K562 (cell line): Measurements from ENCODE around the gene NREP. TPM values are rescaled to one million over a fixed set of nuclear protein-coding genes. Genes with fewer than 3 reads are reported as not detected.
A peak's percentile ranks its signal among the peaks of the same experiment; 100 is the strongest.

Experiments used
- ATAC-seq: fragments of 200-7000 bp; cut with Tn5 transposase; 3 replicates; pipeline ENCODE4 v1.9.1; 2020; ENCODE audit warnings: moderate library complexity
- BruUV-seq: library from RNA; stranded (reverse); fragments of 400-500 nt; replicated peaks from 2 replicates; lab custom pipeline; 2021; lab: Mats Ljungman, UMichigan
- CTCF ChIA-PET: fragments of 300-600 bp; formaldehyde crosslinking; extraction: SDS; loops from one replicate; lab custom pipeline; 2021; ENCODE audit warnings: low intra/inter-chr PET ratio; lab: Yijun Ruan, JAX
- POLR2A ChIA-PET: fragments of 300-600, 350-650 bp; sonication (Branson Sonifier 250); formaldehyde crosslinking; extraction: SDS; loops from one replicate; lab custom pipeline; 2021; ENCODE audit warnings: antibody characterized with exemption, inconsistent platforms; lab: Yijun Ruan, JAX
- DNase-seq, 4 experiments: peaks; one replicate each; pipeline versions ENCODE4 v3.0.0 to v3.0.0-alpha.2; 2011 to 2018; ENCODE audit warnings: low spot score in 3 of 4, mixed read lengths in 3 of 4; ENCODE audit errors: extremely low read depth in 1 of 4
- FAIRE-seq: peaks from 2 replicates; lab custom pipeline; 2011; peaks lifted over from hg19 to GRCh38; lab: Jason Lieb, UNC
- H2AFZ ChIP-seq: 2 replicates; pipeline ENCODE4 v1.6.0; 2011; ENCODE audit warnings: low read depth, low read length, control low read depth, inconsistent platforms
- H3K27ac ChIP-seq: fragments of 200-600 bp; 3 replicates; pipeline ENCODE4 v1.8.0; 2011; ENCODE audit warnings: low read depth, mild to moderate bottlenecking, control low read depth, inconsistent platforms, low read length, moderate library complexity, mixed read lengths; ENCODE audit errors: extremely low read depth
- H3K27me3 ChIP-seq, 2 experiments: fragments of 300-600 bp in 1 of 2; 2 replicates in 1 of 2; 3 replicates in 1 of 2; pipeline versions ENCODE4 v1.6.0 to v1.8.0; 2011; ENCODE audit warnings: inconsistent platforms in 2 of 2, low read length in 2 of 2, mild to moderate bottlenecking in 1 of 2, mixed read lengths in 1 of 2, moderate library complexity in 1 of 2; ENCODE audit not compliant: control insufficient read depth in 2 of 2, insufficient read depth in 2 of 2
- H3K36me3 ChIP-seq: fragments of 300-600 bp; 3 replicates; pipeline ENCODE4 v1.8.0; 2011; ENCODE audit warnings: mild to moderate bottlenecking, low read length, inconsistent platforms; ENCODE audit not compliant: control insufficient read depth, insufficient read depth
- H3K4me1 ChIP-seq, 2 experiments: fragments of 200-600 bp in 1 of 2; replicated peaks in 1 of 2; 2 replicates in 1 of 2; 3 replicates in 1 of 2; pipeline versions ENCODE4 v1.5.1 to v1.8.0; 2011; ENCODE audit warnings: inconsistent platforms in 2 of 2, low read length in 2 of 2, mild to moderate bottlenecking in 1 of 2, mixed read lengths in 1 of 2, moderate library complexity in 1 of 2; ENCODE audit not compliant: control insufficient read depth in 2 of 2, insufficient read depth in 2 of 2
- H3K4me2 ChIP-seq: 2 replicates; pipeline ENCODE4 v1.6.1; 2011; ENCODE audit warnings: low read length, control low read depth, inconsistent platforms, mixed read lengths; ENCODE audit not compliant: insufficient read depth
- H3K4me3 ChIP-seq: fragments of 200-600 bp; sonication (generic), shearing (Covaris generic); 2 replicates; pipeline ENCODE4 v1.5.1; 2016; ENCODE audit warnings: control low read depth, inconsistent platforms
- H3K79me2 ChIP-seq: fragments of 200-600 bp; 3 replicates; pipeline ENCODE4 v1.8.0; 2011; ENCODE audit warnings: low read length, inconsistent platforms; ENCODE audit not compliant: control insufficient read depth, insufficient read depth
- H3K9ac ChIP-seq, 2 experiments: 2 replicates each; pipeline versions ENCODE4 v1.6.0 to v1.6.1; 2011; ENCODE audit warnings: low read depth in 2 of 2, low read length in 2 of 2, control low read depth in 1 of 2, inconsistent platforms in 1 of 2, mild to moderate bottlenecking in 1 of 2, mixed read lengths in 1 of 2; ENCODE audit not compliant: insufficient read depth in 1 of 2
- H3K9me1 ChIP-seq: one replicate; pipeline ENCODE4 v1.6.0; 2011; ENCODE audit warnings: inconsistent platforms, mild to moderate bottlenecking, low read length, moderate library complexity; ENCODE audit not compliant: control insufficient read depth, insufficient read depth
- H3K9me3 ChIP-seq: replicated peaks from 2 replicates; pipeline ENCODE4 v1.5.1; 2011; ENCODE audit warnings: low read depth, low read length, inconsistent platforms; ENCODE audit not compliant: control insufficient read depth, insufficient read depth
- H4K20me1 ChIP-seq: replicated peaks from 2 replicates; pipeline ENCODE4 v1.6.1; 2011; ENCODE audit warnings: low read length, inconsistent platforms, mixed read lengths; ENCODE audit not compliant: control insufficient read depth, insufficient read depth
- C11orf30 ChIP-seq: fragments of 450-650 bp; IDR thresholded peaks from 2 replicates; pipeline ENCODE4 v1.6.1; 2016; ENCODE audit warnings: low read depth, mild to moderate bottlenecking
- HNRNPL ChIP-seq: fragments of 200-400 bp; formaldehyde crosslinking; IDR thresholded peaks from 2 replicates; pipeline ENCODE4 v1.6.1; 2017; ENCODE audit warnings: low read depth, mild to moderate bottlenecking, low read length
- ILK ChIP-seq: fragments of 450-650 bp; IDR thresholded peaks from 2 replicates; pipeline ENCODE4 v1.6.1; 2016; ENCODE audit warnings: missing genetic modification characterization, low read depth, mild to moderate bottlenecking, missing compliant biosample characterization, moderate library complexity, borderline replicate concordance
- KDM2B ChIP-seq: fragments of 250-450 bp; sonication (Bioruptor Pico); IDR thresholded peaks from 2 replicates; pipeline ENCODE4 v1.8.0; 2021; ENCODE audit warnings: mild to moderate bottlenecking, moderate library complexity
- NFIX ChIP-seq: fragments of 250-450 bp; sonication (Bioruptor Pico); IDR thresholded peaks from 2 replicates; pipeline ENCODE4 v1.4.0; 2020; ENCODE audit warnings: low read depth, mild to moderate bottlenecking, moderate library complexity
- NFYB ChIP-seq: IDR thresholded peaks from 2 replicates; pipeline ENCODE4 v1.6.1; 2011; ENCODE audit warnings: mild to moderate bottlenecking, moderate library complexity; ENCODE audit not compliant: insufficient read length; ENCODE audit errors: extremely low read depth
- PHB ChIP-seq: fragments of 250-450 bp; sonication (Bioruptor Pico); IDR thresholded peaks from 2 replicates; pipeline ENCODE4 v1.5.0; 2021
- PML ChIP-seq: IDR thresholded peaks from 2 replicates; pipeline ENCODE4 v1.6.1; 2012; ENCODE audit warnings: low read length, inconsistent platforms
- PRMT5 ChIP-seq: sonication (generic); formaldehyde crosslinking; IDR thresholded peaks from 2 replicates; pipeline ENCODE4 v1.5.0; 2020; ENCODE audit warnings: missing genetic modification reagents
- RB1 ChIP-seq: fragments of 450-650 bp; IDR thresholded peaks from 2 replicates; pipeline ENCODE4 v1.6.1; 2017; ENCODE audit warnings: low read depth, mild to moderate bottlenecking
- RHOXF2B ChIP-seq: fragments of 250-450 bp; sonication (Bioruptor Pico); conservative IDR thresholded peaks from 2 replicates; pipeline ENCODE4 v1.5.1; 2021
- SREBF2 ChIP-seq: sonication (generic); formaldehyde crosslinking; IDR thresholded peaks from 2 replicates; pipeline ENCODE4 v1.4.0; 2020; ENCODE audit warnings: mild to moderate bottlenecking, missing genetic modification reagents
- TCF7L2 ChIP-seq: fragments of 150-350 bp; IDR thresholded peaks from 2 replicates; pipeline ENCODE4 v1.6.1; 2016; ENCODE audit warnings: low read depth, mild to moderate bottlenecking, low read length, moderate library complexity
- TFAM ChIP-seq: fragments of 250-450 bp; sonication (Bioruptor Pico); conservative IDR thresholded peaks from 2 replicates; pipeline ENCODE4 v1.5.0; 2021; ENCODE audit warnings: mild to moderate bottlenecking, moderate library complexity
- TRIM24 ChIP-seq, 2 experiments: fragments of 450-650 bp; IDR thresholded peaks; 2 replicates each; pipeline ENCODE4 v1.6.1; 2016
- ZNF785 ChIP-seq: fragments of 250-450 bp; sonication (Bioruptor Pico); IDR thresholded peaks from 2 replicates; pipeline ENCODE4 v1.4.0; 2020; ENCODE audit warnings: mild to moderate bottlenecking
- WGBS: fragments of 100-300 bp; shearing (Covaris generic); methylation state at CpG from one replicate; pipeline ENCODE4 v1.1.6; 2016; ENCODE audit warnings: low coverage, mixed read lengths; ENCODE audit not compliant: insufficient coverage; ENCODE audit errors: missing lambda C conversion rate; 5-methylcytosine and 5-hydroxymethylcytosine counted together
- in situ Hi-C: fragments of 300-500 bp; cut with MboI; formaldehyde crosslinking; loops from 4 replicates; pipeline ENCODE4 v1.15.0; 2018; ENCODE audit warnings: inconsistent platforms, mixed read lengths
- intact Hi-C: fragments of 100-400 bp; cut with micrococcal nuclease; formaldehyde crosslinking; loops from 2 replicates; pipeline ENCODE4 v1.14.2; 2022
- polyA plus RNA-seq, 8 experiments: library from polyadenylated mRNA; depleted of rRNA in 4 of 8; stranded (reverse) in 5 of 8; unstranded in 3 of 8; fragments of >200 nt; fragmentation: Nextera tagmentation in 2 of 8; fragmentation: Illumina TruSeq in 1 of 8; extraction: Ambion mirVana in 2 of 8; extraction: Trizol in 1 of 8; gene quantifications; 2 replicates each; pipeline versions ENCODE4 v1.2.1 to v1.2.3, GENCODE V29; 2011 to 2014; ENCODE audit warnings: inconsistent platforms in 1 of 8, missing spikeins in 1 of 8
- total RNA-seq, 7 experiments: library from RNA; depleted of rRNA in 6 of 7; stranded (reverse); fragments of >200 nt in 6 of 7; fragmentation: Illumina TruSeq in 2 of 7; extraction: Trizol in 2 of 7; gene quantifications; 2 replicates each; pipeline versions ENCODE4 v1.2.1 to v1.2.3, GENCODE V29; 2011 to 2021; ENCODE audit warnings: low replicate concordance in 1 of 7
- TF ChIP-seq, protein P1 (sequence below): fragments of 450-650 bp; formaldehyde crosslinking; IDR thresholded peaks from 2 replicates; pipeline ENCODE4 v1.4.0; 2022; ENCODE audit warnings: missing genetic modification characterization
- TF ChIP-seq, protein P2 (sequence below): fragments of 250-450 bp; sonication (Bioruptor Pico); IDR thresholded peaks from 2 replicates; pipeline ENCODE4 v1.4.0; 2020; ENCODE audit warnings: mild to moderate bottlenecking
- TF ChIP-seq, protein P3 (sequence below), 2 experiments: fragments of 250-450 bp in 1 of 2; fragments of 450-650 bp in 1 of 2; sonication (Bioruptor Pico) in 1 of 2; IDR thresholded peaks; 2 replicates each; pipeline versions ENCODE4 v1.6.1 to v1.8.0; 2016 to 2021; ENCODE audit warnings: mild to moderate bottlenecking in 2 of 2, moderate library complexity in 2 of 2, missing compliant biosample characterization in 1 of 2, missing genetic modification characterization in 1 of 2

NREP gene
- total and polyA plus RNA-seq, 9 of the 15 experiments (the other 6 are each of a cell fraction or from before 2014, with no cell fraction given): 0.08 to 0.58 (median 0.23) TPM; not detected in 1

DNA sequence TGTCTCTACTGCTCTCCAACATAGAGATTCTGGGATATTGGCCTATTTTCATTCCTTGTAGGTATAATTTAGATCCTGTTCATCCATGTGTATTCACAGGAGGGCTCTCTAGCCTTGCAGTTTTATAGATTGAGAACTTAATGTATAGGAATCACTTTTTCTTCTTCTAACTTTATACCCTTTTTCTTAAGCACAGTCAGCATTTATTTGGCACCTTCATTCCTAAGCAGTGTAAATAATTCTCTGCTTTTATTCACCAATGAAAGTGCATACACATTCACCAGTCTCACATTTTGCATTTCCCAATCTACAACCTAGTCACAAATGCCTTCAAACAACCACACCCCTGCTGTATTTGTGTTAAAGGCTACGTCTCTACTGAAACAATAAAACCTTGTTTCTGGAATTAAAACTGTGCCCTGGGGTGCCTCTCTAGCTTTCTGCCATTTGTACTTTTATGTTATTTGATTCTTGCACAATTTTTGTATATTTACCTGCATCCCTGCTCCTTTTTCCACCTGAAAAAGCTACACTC is 49.3 kb downstream of the NREP start (continued):
- peak; percentile 47; the same call in 1 of the 2 replicates for TF ChIP-seq C11orf30
- no peak for TF ChIP-seq NFYB
- no peak for TF ChIP-seq RB1
- TF ChIP-seq ILK (tag): no peak
- no peak for TF ChIP-seq PHB (CRISPR knock-in tag)
- TF ChIP-seq, protein P1, sequence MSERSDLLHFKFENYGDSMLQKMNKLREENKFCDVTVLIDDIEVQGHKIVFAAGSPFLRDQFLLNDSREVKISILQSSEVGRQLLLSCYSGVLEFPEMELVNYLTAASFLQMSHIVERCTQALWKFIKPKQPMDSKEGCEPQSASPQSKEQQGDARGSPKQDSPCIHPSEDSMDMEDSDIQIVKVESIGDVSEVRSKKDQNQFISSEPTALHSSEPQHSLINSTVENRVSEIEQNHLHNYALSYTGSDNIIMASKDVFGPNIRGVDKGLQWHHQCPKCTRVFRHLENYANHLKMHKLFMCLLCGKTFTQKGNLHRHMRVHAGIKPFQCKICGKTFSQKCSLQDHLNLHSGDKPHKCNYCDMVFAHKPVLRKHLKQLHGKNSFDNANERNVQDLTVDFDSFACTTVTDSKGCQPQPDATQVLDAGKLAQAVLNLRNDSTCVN (CRISPR knock-in tag): no peak

DNA sequence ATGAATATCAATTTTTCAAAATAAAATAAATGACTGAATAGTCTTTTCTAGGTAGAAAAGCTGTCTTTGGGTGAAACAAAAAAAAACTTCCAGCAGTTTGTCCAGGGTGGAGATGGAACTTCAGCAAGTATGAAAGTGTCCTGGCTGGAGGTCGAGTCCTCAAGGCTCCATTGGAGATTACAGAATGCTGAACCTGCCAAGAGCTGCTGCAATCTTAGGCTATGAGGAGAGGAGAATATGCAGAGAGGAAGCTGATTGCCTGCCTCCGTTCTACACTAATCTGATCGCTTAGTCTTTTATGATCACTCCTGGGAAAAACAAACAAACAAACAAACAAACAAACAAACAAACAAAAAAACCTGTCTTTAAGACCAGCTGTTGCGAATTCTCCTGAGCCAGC is 50.6 kb downstream of the NREP start:
- DNase-seq: no peak
- Histone ChIP-seq H3K27me3 (no peaks in the 10 kb centered on the region), H3K36me3 (no peaks in the 10 kb centered on the region), H3K4me2 (no peak overlapping the region), H3K9me1 (no peaks in the 10 kb centered on the region), H3K27ac (no peak overlapping the region), H2AFZ (no peak overlapping the region), H3K79me2 (no peaks in the 10 kb centered on the region), H3K4me1 (no peaks in the 10 kb centered on the region), H3K4me3 (no peak overlapping the region), H3K9me3 (no peaks in the 10 kb centered on the region), H3K9ac (no peak overlapping the region), H4K20me1 (no peaks in the 10 kb centered on the region)
- no peak for FAIRE-seq
- intact Hi-C loops (no loop called here), in situ Hi-C loops (no loop called here)
- ChIA-PET CTCF (no interaction called here), POLR2A (no interaction called here)
- no peak for ATAC-seq
- 0% methylated on average over 4 of the region's 4 CpGs for WGBS
- no TSS peak for BruUV-seq
- TF ChIP-seq RHOXF2B (no peak), PML (no peak), TCF7L2 (no peak), NFIX (CRISPR knock-in tag) (no peak), KDM2B (CRISPR knock-in tag) (no peak), TFAM (CRISPR knock-in tag) (no peak), SREBF2 (CRISPR knock-in tag) (no peak), PRMT5 (CRISPR knock-in tag) (no peak), ZNF785 (no peak), TRIM24 (IDR thresholded peaks at IDR 0.05) (no peak), HNRNPL (no peak)
- TF ChIP-seq, protein P2, sequence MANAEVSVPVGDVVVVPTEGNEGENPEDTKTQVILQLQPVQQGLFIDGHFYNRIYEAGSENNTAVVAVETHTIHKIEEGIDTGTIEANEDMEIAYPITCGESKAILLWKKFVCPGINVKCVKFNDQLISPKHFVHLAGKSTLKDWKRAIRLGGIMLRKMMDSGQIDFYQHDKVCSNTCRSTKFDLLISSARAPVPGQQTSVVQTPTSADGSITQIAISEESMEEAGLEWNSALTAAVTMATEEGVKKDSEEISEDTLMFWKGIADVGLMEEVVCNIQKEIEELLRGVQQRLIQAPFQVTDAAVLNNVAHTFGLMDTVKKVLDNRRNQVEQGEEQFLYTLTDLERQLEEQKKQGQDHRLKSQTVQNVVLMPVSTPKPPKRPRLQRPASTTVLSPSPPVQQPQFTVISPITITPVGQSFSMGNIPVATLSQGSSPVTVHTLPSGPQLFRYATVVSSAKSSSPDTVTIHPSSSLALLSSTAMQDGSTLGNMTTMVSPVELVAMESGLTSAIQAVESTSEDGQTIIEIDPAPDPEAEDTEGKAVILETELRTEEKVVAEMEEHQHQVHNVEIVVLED (CRISPR knock-in tag): no peak
- TF ChIP-seq, protein P3, sequence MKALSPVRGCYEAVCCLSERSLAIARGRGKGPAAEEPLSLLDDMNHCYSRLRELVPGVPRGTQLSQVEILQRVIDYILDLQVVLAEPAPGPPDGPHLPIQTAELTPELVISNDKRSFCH (CRISPR knock-in tag; IDR thresholded peaks at IDR 0.05): no peak
- TF ChIP-seq, protein P3 (tag; IDR thresholded peaks at IDR 0.05): no peak
